Stimulated activated CD4-positive, alpha-beta T cell treated with anti-CD3 and anti-CD28 coated beads, Interleukin-2, amount 100 ng/mL, for 24 hours (primary cell): ENCODE data around the gene XKR3.
"Not testable (repeated sequence)": the region's sequence is repeated elsewhere in the genome, so short reads cannot be mapped to it uniquely, and the experiment has no call there.

Source experiments
- DNase-seq, 2 donors: peaks; one replicate each; pipeline ENCODE4 v3.0.0-alpha.2; 2020

Gene XKR3

DNA sequence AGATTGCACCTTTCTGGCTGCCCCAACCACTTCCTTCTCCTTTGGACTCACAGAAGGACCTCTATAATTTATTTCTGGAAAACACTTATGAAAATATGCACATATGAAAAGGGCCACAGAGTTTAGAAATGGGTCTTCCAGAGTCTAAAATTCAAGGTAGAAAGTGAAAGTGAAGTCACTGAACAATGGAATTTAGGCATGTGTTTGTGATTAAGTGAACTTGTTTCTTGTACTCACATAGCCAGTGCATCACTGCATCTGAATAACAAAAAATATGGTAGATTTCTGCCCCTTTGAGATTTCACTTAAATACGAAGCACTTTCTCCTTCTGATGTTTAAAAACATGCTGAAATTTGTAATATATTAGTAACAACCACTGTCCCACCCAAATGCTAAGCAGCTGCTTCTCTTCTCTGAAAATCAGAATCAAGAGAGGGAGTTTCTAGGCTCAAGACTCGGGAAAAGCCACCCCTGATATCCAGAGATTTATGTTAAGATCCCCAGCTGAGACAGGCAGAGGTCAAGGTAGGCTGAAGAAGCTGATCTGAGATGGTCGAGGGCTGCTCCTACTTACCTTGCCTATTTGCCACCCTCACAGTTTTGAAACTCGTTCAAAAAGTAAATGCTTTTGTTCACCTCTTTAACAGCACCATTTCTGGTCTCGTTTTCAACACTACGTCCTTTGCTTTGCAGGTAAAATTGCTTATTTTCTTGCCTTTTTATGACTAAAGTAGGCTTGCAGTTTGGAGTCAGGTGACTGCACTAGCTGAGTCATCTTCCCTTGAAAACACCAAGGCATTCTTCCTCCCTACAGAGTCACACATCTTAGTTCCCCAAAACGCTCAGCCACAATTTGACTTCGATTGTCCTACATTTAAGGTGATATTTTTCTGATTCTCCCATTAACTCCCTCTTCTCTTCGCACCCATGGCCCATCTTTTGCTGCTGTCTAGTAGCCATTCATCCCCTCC lies at the start of gene XKR3:
Gene XKR3, minus strand, starts transcription at position 696 of the 972 bp plus-strand sequence. CDS start 17,338 bp downstream, outside the sequence.
- DNase-seq = no peak

DNA sequence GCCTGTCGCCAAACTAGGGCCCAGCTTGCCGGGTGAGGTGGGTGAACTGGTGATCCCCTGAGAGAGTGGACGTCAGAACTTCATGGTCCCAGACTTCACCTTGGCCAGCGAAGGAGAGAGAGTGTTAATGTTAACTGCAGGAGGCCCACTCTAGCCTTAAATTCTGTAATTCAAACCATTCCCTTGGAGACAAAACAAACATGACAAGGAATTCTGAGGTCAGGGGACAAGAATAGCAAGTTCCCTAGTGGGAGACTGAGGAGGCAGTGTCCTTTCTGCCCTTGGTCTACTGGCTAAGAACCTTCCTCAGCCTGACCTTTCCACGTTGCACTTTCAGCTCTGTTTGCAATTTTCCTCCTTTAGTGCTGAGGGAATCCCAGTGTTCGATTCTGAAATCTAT lies 44.4 kb upstream of the XKR3 start:
- not testable (repeated sequence) for DNase-seq

DNA sequence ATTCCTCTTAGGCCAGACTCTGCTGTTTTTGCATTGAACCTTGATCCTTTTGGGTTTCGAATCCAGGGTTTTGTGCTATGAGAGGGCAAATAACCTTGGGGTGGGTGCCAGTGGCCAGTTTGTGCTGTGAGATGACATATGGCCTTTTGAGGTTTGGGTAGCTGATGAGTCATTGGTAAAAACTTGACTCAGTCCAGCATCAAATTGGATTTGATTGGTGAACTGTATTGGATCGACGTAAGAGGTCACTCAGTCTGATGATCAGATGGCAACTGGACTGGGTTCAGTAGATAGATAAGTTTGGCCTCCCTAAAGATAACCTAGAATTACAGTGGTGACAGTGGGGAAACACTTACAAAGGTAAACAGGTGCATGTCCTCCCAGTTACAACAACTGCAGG lies 41.0 kb upstream of the XKR3 start:
- no peak for DNase-seq

DNA sequence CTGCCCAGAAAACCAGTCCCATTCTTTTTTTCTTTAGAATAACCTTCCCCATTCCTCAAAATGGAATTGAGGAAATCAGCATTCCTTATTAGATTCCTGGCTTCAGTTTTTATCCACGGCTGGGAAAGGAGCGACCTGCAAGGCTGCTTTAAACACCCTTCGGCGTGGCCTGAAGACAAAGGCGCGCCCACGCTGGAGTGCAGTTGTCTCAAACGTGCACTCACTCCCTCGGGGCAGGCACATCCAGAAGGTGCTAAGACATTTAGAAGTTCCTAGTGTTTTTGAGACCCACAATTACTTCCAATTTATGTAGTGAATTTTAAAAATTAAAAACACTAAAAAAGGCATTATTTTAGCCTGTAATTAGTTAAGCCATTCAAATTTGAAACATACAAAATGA lies 31.6 kb upstream of the XKR3 start:
- not testable (repeated sequence) for DNase-seq

DNA sequence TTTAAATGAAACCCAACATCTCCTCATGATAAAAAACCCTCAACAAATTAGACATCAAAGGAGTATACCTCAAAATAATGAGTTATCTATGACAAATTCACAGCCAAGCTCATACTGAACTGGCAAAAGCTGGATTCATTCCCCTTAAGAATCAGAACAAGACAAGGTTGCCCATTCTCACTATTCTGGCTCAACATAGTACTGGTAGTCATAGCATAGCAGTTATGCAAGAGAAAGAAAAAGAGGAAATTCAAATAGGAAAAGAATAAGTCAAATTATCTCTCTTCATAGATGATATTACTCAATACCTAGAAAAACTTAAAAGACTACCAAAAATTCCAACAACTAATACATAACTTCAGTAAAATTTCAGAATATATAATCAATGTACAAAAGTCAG lies 29.4 kb upstream of the XKR3 start:
- no peak for DNase-seq

DNA sequence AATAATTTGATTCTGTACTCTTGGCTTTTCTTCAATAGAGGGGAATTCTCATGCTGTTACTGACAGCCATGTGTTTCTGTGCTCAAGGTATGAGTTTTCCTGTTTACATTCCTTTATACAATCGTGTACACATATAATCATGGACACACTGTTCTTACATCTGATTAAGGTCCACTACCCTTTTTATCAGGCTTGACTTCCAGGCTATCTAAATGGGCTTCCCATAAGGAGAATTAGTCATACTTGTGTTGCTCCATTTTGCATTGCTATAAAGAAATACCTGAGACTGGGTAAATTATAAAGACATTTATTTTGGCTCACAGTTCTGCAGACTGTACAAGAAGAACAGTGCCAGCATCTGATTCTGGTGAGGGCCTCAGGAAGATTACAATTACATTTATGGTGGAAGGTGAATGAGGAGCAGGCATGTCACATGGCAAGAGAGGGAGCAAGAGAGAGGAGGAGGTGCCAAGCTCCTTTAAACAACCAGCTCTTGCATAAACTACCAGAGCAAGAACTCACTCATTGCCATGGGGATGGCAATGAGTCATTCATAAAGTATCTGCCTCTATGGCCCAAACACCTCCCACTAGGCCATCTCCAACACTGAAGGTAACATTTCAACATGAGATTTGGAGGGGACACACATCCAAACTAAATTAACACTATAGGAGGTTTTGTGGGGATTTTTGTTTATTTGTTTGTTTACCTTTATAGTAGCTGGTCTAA lies 26.2 kb upstream of the XKR3 start:
- DNase-seq = not testable (repeated sequence)

DNA sequence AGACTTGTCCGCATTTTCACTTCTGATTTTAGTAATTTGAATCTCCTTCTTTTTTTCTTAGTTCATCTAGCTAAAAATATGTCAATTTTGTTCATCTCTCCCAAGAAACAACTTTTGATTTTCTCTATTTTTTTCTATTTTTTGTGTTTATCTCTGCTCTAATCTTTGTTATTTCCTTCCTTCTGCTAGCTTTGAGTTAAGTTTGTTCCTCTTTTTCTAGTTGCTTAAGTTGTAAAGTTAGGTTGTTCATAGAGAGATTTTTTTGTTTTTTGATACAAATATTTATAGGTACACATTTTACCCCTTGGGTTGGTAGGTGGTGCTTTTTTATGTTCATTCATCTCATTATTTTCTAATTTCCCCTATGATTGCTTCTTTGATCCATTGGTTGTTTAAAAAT lies 22.1 kb upstream of the XKR3 start:
- DNase-seq = no peak

DNA sequence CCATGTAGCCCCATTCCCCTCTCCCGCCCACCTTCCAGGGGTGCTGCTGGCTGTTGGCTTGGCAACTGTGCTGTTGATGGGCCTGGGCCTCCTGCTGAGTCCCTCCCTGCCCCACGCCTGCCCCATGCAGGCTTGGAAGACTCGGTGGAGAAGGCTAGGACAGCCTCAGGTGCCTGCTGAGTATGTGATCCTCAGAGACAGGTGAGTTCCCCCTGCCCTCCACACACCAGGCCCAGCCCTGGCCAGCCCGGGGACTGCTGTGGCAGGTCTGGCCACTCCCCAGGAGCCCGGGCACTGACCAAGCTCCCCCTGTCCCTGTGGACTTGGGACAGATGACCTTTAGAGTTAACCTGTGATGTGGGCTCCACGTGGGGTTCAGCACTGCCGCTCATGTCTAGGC lies 20.7 kb upstream of the XKR3 start:
- no peak for DNase-seq

DNA sequence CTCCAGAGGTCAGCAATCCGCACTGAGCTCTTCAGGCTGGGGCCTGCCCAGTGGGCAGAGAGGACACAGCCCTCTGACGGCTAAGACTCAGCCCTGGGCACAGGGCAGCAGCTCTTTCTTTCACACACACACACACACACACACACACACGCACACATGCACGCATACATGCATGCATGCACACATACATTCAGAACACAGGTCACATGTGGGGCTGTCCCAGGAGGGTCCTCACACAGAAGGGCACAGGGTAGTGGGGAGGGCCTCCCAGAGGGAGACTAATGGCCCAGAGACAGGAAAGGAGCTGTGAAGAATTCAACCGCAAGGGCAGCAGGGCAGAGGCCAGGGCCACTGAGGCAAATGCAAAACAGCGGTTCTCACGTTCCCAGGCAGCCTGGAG lies 20.3 kb upstream of the XKR3 start:
- no peak for DNase-seq

DNA sequence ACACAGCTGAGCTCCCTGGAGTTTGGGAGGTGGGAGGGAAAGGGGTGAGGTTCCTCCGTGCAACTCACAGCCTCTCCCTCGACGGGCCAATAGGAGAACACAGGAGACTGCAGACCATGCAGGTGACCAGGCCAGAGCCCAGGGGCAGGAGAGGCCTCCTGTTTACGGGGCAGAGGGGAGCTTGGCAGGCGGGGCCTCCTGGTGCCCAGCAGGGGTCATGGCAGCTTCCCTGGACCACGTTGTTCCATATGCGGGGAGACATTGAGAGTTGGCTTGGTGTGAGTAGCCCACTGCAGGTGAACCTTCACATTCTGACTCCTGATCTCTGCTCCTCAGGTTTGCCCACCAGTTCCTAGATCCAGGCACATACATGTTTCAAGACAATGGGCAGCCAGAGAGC lies 19.3 kb upstream of the XKR3 start:
- no peak for DNase-seq

DNA sequence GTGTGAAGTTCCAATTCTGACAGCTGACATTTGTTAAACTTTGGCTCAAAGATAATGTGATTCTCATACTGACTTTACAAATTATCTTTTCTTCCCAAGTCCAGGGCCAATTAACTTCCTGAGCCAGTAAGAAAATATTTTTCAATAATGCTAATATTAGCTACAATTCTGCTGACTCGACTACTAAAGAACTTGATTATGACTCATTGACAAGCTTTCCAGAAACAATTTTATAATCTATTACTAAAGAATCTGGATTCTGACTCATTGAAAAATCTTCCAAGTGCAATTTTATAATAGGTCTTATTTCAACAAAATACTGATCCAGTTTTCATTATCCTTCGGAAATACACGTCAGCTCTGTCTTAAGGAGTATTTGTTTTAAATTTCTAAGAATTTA lies 12.9 kb upstream of the XKR3 start:
- DNase-seq = no peak

DNA sequence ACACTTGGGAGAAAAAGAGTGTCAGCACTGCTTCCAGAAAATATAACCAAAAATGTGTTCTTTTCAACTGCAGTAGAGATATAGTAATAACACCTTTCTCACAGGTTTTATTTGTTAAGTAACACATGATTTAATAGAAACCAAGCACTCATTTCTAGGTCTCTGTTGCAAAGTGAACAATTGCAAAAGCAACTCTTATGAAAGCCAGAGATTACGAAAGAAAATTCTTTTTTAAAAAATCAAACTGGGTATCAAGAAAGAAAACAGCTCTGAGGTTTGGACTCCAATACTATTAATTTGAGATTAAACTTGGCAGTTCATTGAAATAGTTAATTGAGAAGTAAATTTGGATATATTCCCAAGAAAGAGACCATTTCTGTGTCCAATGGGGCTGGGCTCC lies 9.8 kb upstream of the XKR3 start:
- DNase-seq = no peak

DNA sequence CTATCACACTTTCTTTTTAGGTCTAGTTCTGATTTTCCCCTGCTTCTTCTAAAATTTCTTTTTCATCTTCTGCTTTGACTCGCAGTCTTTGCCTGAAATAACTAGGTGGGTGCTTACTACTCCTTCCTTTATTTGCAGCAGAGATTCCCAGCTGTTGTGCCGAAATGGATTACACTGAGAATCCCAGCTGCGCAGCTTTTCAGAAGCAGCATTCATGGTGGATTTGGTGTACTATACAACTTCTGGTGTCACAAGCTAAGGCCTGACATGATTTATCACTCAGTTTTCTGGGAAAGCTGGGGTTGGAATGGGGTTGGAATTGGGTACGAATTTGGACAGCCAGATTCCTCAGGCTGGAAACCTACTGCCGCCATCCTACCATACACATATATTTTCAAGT lies 6.0 kb upstream of the XKR3 start:
- DNase-seq = no peak

DNA sequence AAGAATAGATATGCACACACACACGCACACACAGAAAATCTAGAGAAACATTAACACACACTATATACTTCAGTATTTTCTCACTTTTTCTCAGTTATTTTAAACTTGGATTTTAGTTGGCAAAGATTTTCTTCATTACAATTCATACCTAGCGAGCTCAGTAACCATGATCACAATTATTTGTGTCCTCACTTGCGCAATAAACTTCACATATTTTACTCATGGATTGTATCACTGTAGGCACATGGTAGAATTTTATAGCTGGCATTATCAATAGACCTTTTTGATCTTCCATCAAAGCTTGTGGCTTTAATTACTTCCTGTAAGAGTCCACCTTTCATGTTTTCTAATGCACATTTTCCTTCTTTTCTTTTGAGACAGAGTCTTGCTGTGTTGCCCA lies 4.8 kb upstream of the XKR3 start:
- no peak for DNase-seq

DNA sequence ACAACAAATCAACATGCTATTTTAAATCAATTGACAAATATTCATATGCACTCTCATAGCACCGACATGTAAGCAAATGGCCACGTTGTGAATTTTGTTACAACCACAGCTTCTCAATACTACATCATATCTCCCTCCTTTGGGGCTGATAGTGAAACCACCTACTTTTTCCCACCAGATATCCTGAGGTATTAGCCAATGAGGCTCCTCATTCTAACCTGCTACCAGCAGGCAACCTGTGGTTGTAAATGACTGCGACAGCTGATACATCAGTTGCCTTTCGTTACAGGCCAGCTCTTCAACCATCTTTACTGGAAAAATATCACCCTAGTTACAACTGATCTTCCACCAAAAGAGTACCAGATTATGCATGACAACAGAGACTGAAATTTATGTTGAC lies 3.7 kb upstream of the XKR3 start:
- no peak for DNase-seq

DNA sequence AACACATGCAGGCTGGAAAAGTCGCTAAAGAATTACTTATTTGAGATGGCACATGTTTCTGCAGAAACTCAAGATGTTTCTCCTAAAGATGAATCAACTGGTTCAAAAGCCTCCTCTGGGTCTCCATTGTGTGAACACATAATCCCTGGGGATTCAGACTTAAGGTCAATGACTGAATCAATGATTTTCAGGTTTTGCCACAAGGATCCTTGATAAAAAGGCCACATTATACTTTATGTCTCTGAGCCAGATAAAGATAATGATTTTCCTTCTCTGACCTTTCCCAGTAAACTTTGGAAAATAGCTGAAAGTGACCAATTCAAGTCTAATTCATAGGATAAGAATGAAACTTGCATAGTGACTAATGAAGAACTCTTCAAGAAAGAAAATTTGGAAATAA lies 2.3 kb upstream of the XKR3 start:
- no peak for DNase-seq

DNA sequence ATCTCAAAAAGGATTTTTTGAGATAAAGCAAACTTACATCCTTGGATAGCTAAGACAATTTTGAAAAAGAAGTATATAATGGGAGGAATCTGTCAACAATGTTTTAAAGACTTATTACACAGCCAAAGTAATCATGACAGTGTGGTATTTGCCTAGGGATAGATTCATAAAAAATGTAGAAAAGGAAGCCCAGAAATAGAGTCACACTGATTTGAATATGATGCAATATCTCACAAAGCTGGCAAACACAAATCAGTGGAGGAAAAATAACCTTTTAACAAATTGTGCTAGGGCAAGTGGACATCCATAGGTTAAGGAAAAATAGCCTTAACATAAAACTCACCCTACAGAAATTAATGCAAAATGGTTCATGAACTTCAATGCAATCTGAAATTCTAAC lies 6.0 kb downstream of the XKR3 start:
- DNase-seq = no peak

DNA sequence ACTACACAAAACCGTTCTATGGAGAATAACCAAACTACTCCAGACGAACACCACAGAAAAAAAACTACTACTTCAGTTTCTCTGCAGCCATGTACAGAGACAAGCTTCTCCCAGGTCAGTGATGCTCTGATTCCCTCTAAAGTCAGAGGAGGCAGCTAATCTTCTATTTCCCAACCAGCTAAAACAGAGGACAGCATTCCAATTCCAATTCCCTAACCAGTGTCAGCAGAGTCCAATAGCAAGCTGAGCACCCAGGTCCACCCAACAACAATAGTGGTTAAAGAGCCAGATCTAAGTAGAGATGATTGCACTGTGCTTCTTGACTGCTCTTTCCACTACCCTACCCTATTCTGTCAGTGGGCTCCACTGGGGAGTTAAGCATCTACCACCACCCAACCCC lies 6.7 kb downstream of the XKR3 start:
- no peak for DNase-seq

DNA sequence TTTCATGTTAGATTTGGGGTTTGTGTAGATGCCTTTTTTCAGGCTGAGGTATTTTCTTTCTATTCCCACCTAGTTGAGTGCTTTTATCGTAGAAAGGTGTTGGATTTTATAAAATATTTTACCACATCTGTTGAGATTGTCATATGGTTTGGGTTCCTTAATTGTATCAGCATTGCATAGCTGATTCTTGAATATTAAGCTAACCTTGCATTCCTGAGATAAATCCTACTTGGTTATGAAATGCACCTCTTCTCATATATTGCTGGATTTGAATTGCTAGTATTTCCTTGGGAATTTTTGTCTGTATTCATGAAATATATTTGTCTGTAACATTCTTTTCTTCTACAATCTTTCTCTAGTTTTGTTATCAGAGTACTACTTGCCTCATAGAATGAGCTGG lies 10.1 kb downstream of the XKR3 start:
- DNase-seq = no peak

DNA sequence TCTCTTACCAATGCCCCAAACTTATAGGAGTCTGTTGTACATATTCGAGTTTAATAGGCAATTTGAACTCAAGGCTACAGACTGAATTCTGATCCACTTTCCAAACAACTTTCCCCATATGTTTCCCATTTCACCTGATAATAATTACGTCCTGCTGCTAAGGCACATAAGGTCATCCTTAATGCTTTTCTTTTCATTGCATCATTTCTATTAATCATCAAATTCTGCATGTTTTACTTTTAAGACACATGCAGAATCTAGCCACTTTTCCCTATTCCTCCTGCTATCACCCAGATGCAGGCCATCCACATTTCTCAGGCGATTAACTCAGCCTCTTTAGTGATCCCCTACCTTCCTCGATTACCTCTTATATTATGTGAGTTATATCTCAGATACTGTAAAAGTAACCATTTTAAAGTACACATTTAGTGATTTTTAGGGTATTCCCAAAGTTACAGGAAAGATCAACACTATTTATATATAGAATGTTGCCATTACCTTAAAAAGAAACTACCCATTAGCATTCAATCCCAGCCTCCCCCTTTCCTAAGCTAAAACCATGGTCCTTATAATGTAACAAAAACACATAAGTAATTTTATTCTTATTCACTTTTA lies 14.9 kb downstream of the XKR3 start:
- no peak for DNase-seq

DNA sequence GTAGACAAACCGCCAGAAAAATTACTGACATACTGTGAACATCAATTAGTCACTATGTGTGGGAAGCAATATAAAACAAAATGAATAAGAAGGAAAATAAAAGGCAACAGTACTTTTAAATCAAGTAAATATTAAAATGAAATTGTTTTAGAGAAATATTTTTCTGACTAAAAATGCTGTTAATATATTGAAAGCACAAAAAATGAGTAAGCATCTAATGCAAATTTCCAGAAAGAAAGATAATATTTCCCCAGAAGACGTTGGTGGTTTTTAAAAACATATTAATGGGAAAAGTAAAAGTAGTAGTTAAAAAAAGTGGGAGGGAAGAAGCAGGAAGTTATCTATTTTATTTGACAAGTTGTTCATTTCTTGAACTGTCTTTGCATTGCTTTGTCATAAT lies 16.5 kb downstream of the XKR3 start:
- no peak for DNase-seq

DNA sequence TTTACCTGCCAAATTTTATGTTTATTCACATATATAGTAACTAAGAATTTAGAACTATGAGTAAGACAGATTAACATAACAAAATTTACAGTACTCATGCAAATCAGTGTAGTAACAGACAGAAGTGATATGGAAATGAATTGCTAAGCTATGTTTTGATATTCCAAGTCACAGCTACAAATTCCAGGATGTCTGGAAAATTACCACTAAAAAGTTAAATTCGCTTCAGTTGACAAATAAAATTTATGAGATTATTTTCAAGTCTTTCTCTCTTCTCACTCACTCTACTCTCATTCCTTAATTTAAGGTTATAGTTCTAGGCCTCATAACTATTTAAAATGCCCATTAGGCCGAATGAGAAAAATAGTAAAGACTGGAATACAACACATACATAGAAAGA lies 18.1 kb downstream of the XKR3 start:
- no peak for DNase-seq

DNA sequence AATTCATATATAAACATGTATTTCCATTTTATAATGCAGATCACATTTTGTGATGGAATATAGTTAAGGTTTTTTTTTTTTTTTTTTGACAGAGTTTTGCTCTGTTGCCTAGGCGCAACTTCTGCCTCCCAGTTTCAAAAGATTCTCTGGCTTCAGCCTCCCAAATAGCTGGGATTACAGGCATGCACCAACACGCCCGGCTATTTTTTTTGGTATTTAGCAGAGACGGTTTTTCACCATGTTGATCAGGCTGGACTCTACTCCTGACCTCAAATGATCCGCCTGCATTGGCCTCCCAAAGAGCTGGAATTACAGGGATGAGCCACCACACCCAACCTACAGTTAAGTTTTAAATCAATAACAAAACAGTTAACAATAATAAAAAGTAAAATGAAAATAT lies 18.8 kb downstream of the XKR3 start:
- DNase-seq = no peak

DNA sequence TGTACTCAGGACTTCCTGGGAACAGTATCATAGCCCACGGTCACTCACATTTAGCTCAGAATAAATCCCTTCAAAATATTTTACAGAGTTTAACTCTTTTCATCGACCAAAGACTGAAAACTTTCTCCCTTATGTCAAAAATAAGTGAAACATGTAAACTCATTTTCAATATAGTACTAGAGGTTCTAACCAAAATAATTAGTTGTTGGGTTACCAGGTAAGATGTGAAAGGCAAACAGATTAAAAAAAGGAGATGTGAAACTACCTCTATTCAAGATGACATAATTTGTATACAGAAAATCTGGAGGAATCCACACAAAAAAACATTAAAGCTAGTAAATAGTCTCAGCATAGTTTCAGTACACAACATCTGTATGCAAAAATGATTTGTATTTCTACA lies 20.3 kb downstream of the XKR3 start:
- no peak for DNase-seq
